Effector CD4-positive, alpha-beta T cell (primary cell): ENCODE data around the gene ISG20L2.

Experiments
- DNase-seq: peaks from one replicate; pipeline ENCODE4 v3.0.0-alpha.2; 2020

ISG20L2 gene

GRCh38 chr1:156752843-156753482, 24.4 kb upstream of the ISG20L2 start:
- no peak for DNase-seq

GRCh38 chr1:156751757-156752481, 23.4 kb upstream of the ISG20L2 start:
- DNase-seq, result peak; percentile 97

GRCh38 chr1:156751451-156751756, 22.8 kb upstream of the ISG20L2 start, which contains the start of gene HDGF:
Gene HDGF, minus strand, starts transcription at chr1:156751675. Its CDS starts 246 bp downstream, at chr1:156751429.
- no peak for DNase-seq

- peak; percentile 14 for DNase-seq
These were observed 22.3 kb upstream of the ISG20L2 start for GRCh38 chr1:156750711-156751450.

- peak; percentile 20 for DNase-seq
These were observed 21.7 kb upstream of the ISG20L2 start for GRCh38 chr1:156750191-156750672.

GRCh38 chr1:156749419-156750118, 21.0 kb upstream of the ISG20L2 start:
- no peak for DNase-seq

- DNase-seq, result no peak
These were observed 20.3 kb upstream of the ISG20L2 start for GRCh38 chr1:156748670-156749418.

GRCh38 chr1:156747742-156748669, 19.4 kb upstream of the ISG20L2 start:
- DNase-seq, result no peak

GRCh38 chr1:156746728-156747631, 18.4 kb upstream of the ISG20L2 start:
- peak; percentile 54 for DNase-seq

- DNase-seq, result no peak
These were observed 17.8 kb upstream of the ISG20L2 start for GRCh38 chr1:156746406-156746727.

- no peak for DNase-seq
These were observed 17.3 kb upstream of the ISG20L2 start for GRCh38 chr1:156745881-156746280.

- DNase-seq, result no peak
These were observed 16.3 kb upstream of the ISG20L2 start for GRCh38 chr1:156744786-156745419.

GRCh38 chr1:156744344-156744743, 15.8 kb upstream of the ISG20L2 start:
- no peak for DNase-seq

GRCh38 chr1:156743367-156744302, 15.1 kb upstream of the ISG20L2 start:
- DNase-seq, result no peak

GRCh38 chr1:156742801-156743200, 14.2 kb upstream of the ISG20L2 start:
- no peak for DNase-seq

- DNase-seq, result no peak
These were observed 13.5 kb upstream of the ISG20L2 start for GRCh38 chr1:156742017-156742416.

- no peak for DNase-seq
These were observed 13.0 kb upstream of the ISG20L2 start for GRCh38 chr1:156741481-156741983.
